Inferior parietal cortex (tissue), 1 donor: ENCODE results near the gene FZD10.

Source experiments
- DNase-seq: peaks from one replicate; pipeline ENCODE4 v3.0.0-alpha.2; 2016; ENCODE audit errors: extremely low spot score

The FZD10 gene

DNA sequence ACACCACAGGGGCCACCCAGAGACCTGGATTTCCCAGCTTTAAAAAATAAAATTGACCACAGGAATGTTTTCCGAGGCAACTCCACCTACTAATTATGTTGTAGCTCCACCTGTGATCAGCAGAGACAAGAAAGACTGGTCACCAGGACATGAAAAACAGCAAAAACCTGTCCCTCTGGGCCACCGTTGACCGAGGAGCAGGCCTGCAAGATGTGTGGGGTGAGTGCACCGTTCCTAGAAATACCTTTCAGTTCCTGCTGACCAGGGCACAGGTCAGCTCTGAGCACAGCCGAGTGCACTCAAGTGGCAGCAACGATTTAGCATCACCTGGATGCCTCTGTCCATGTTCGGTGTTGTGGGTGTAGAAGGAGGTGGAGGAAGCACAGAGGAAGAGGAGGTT lies 16.9 kb downstream of the FZD10 start:
- DNase-seq, result no peak

DNA sequence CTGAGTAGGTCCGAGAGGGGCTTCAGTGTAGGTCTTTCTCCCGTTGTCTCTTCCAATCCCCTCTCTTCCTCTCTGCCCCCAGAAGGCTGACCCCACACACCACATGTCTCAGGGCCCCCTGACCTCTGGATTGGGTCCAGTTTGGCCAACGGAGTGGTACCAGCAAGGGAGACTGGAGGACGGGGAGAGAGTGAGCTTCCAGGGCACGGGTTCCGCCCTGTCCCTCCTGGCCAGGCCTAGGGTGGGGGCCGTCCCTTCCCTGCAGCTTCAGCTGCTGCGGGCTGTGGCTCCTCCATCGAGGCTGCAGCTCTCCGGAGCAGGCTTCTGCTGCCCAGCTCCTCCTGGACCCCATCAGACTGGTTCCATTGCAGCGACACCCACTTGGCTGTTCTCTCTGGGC lies 17.4 kb downstream of the FZD10 start:
- no peak for DNase-seq

DNA sequence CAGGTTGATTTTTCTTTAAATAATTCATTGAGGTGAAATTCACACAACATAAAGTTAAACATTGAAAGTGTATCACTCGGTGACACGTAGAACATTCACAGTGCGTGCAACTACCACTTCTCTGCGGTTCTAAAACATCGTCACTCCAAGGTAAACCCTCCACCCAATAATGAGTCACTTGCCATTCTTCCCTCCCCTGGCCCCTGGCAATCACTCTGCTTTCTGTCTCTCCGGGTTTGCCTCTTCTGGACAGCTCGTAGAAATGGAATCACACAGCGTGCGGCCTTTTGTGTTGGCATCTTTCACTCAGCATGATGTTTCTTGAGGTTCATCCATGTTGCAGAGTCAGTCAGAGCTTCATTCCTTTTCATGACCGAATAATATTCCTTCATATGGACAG lies 18.9 kb downstream of the FZD10 start:
- DNase-seq, result no peak

DNA sequence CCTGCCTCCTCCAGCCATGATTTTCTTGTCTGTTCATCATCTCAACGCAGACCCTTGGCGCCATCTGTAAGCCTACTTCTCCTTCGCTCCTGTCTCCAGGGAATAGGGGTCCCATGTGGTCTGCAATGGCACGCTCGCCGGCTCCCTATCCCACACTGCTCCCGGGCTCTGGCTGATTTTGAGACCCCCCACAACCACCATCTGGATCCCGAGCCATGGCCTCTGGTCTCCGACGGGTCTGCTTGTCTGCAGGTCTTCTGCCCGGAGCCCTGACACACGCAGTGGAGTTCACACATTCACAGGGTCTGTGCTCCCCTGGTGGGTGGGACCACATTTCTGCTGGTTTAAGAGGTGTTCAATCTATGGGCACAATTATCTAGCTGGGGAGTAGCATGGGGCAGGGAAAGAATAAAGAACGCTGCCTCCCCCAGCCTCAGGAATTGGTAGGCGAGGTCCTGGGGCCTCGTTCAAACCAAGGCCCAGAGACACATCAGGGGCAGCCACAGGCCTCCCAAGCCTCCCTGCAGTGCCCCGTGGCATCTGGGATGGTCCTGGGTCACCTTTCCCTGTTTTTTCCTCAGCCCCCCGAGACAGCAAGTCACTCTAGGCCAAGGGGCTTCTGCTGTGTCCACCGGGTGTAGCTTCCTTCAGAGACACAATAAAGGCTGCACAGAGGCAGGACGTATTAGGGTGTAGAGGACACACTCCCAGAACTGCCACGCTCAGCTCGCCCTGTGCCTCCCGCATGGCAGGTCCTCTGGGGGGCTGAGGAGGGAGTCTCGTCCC lies 21.5 kb downstream of the FZD10 start:
- DNase-seq, result no peak

DNA sequence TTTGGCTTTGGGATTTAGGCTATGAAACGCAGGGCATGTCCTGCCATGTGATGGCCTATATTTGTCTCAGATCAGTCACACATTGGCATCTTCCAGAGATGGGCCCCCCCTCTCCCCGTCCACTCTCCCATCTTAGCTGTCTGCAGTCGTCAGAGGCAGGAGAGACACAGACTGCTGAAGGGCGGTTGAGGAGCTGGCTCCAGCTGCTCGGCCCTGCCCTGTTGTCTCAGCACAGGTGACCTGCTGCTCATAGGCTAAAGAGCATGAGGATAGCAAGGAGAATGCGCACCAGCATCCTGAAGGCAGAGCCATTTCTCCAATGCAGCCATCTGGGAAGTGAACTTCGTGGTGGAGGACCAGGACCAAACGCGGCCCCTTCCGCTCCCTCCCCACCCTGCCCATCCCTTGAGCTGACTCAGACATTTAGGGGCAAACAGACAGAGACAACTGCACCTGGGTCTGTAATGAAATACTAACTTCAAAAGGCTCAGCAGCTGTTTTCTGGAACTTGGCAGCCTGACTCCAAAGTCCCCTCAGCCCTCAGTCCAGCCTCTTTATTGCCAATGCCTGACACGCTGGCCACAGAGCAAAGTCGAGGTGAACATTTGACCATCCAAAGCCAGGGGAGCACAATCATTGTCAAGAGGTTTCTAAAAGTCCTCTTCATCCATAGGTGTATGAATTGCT lies 22.3 kb downstream of the FZD10 start:
- no peak for DNase-seq

DNA sequence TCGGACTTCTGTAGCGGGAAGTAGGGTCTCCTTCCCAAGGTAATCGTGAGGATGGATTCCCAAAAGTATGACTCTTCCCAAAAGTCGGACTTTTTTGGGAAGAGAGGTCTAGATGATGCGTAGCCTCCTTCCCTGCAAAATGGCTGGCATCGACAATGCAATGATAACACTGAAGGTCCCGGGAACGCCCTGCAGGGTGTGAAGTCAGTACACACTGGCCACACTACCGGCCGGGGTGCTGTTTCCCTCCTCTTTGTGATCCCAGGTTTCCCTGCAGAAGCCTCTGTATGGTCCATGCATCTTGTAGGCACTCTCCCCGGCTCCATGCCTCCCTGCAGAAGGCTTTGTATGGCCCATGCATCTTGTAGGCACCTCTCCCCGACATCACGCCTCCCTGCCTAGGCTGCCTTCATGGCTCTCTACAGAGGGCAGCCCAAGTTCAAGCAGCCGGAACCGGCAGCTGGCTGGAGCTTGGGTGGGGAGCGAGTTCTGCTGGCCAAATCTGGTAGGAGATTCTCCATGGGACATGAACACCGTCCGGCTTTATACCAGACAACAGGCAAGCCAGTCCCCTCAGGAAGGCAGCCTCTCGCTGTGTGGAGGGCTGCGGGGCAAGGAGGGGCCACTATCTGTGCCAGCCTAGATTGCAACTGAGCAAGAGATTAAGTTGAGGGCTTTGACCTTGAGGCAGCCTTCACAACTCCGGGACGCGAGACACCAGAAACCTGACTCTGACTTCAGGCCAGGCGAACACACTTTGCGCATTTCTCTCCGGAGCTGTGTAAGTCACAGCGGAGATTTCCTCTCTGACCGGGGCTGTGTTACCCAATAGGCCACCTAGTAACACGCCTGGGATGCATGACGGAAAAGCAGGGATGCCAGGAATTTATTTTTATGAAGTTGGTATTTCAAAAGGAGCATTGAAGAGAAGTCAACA lies 23.5 kb downstream of the FZD10 start:
- no peak for DNase-seq

DNA sequence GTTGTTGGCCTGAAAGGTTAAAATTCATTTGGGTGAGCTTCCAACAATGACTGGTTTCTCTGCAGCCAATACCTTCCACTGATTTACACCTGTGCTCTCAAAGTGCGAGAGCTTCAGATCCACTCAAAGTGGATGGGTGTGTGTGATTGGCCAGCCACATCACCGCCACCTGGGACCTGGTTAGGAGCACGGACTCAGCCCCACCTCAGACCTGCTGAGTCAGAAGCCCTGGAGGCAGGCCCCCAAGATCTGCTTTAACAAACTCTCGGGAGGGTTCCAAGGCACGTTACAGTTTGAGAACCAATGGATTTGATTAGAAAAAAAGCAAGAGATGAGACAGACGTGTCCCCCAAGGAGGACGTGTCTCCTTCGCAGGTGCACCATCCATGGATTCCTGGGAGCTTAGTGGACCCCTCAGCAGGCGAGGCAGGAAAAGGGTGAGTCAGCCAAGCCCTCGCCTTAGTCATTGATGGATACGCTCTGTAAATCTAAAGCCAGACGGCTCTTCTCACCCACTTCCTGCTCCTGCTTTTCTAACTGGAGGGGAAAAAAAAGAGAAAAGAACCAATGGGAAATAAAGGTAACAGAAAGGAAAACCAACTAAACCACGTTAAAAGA lies 24.5 kb downstream of the FZD10 start:
- DNase-seq, result no peak

DNA sequence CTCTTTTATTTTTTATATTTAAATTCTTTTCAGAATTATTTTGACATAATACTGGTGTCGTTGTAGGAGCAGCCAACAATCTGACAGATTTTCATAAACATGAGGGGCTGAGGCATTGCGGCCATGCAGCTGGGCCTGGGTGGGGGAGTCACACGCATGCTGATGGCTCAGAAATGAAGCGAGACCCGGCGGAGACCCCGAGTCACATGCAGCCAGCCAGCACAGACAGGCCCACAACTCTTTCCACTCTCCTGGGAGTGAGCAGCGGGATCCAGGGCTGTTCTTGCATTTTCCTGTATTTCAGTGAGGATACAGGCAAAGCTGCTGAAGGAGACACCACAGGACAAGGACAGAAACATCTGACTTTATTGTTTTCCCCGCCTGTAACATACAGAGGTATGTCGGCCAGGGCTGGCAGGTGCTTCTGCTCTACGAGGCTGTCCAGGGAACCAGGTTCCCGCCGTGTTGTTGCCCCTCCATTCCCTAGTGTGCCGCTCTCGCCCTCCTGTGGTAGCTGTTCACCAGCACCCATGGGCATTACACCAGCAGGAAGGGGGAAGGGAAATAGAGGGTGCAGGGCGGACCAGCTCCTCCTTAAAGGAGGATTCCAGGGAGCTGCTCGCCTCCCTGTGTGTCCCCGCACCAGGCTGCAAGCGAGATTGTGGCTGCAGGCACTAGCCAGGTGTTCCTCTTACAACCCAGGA lies 30.5 kb downstream of the FZD10 start:
- DNase-seq, result no peak

DNA sequence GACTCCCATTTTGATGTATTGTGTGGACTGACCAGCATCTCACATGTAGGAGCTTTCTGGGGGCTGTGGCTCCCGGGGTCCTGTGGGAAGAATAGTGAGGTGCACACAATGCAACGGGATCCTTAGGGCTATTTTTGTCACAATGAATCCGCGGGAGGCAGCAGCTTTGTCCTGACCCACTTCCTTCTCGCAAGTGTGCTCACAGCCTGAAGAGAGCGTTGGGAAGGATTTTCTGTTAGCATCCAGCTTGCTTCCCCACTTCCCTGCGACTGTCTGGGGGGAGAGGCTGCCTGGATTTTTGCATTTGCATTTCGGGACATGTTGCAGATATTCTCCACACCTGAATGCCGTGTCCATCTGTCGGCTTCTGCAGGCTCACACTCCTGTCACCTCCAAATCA lies 31.9 kb downstream of the FZD10 start:
- no peak for DNase-seq

DNA sequence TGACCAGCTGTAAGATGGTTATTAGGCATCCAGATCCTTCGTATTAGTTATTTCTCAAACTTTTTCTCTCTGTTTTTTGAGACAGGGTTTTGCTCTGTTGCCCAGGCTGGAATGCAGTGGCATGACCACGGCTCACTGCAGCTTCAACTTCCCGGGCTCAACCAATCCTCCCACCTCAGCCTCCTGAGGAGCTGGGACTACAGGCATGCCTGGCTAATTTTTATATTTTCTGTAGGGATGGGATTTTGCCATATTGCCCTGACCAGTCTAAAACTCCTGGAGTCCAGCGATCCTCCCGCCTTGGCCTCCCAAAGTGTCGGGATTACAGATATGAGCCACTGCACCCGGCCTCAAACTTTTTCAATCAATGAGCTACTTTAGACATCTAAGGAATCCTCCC lies 33.1 kb downstream of the FZD10 start:
- no peak for DNase-seq

DNA sequence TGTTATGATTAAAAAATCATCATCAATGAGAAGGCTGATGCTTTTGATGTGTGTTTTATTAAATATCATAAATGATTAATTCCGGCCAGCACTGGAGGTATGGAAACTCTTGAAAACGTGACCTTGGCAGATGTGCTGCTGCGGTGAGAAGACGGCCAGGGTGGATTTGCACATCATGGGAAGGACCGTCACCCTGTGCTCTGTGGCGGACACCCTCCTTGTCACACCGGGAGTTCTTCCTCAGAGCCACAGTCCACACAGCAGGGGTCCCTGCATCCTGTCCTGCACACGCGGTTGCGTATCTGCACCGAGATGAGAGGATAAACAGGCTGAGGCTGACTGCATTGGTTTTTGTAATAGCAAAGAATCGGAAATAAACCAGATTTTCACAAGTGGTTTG lies 33.5 kb downstream of the FZD10 start:
- DNase-seq, result no peak

DNA sequence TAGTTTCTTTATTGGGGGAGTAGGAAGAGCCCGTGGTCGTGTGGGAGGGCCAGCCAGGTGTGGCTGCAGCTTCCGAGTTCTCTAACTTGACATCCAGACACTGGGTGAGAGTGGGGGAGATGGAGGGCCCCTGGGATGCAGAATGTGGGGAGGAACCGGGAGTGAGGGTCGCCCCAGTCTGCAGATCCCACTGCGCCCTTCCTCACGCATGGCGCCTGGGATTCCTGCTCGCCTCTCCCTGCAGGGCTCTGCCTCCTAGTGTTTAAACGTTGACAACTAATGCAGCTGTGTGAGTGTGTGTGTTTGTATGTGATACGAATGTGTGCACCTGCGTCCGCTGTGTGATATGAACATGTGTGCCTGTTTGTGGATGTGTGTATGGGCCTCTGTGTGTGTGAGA lies 34.6 kb downstream of the FZD10 start:
- no peak for DNase-seq

DNA sequence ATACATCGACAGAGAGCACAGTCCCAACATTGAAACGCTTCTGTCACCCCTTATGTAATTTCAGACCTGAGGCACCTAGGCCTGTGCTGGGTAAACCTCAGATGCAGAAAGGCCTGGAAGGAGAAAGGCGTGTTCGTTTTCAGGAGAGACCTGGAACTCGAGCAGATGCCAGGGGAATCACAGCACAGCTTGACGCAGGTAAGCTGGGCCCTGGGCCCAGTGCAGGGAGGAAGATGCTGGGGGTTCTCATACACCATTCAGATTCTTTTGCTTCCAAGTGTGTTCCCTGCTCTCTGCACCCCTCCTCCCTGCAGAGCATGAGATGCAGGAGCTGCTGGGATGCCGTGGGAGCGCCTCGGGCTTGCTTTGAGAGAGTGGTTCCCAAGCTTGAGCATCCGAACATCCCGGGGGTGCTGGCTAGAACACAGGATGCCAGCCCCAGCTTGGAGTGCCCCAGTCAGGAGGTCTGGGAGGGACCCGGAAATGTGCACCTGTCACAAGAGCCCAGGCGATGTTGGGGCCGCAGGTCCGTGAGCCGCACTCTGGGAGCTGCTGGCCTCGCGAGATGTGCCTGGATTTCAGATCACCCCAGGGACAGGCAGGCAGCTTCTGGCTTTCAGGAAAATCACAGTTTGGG lies 35.9 kb downstream of the FZD10 start:
- no peak for DNase-seq

DNA sequence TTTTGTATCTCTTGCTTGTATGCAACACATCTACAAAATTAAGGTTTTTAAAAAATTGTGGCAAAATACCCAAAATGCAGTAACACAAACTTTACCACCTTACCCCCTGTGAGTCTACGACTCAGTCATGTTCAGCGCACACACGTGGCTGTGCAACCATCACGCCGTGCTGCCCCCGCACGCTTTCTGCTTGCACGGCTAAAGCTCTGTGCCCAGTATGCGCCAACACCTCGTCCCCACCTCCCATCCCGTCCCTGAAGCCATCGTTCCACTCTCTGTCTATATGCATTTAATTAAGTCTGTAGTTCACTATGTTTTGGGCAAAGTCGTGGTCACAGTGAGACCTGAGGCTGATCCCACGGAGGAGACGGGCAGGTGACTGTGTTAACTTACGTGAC lies 36.4 kb downstream of the FZD10 start:
- no peak for DNase-seq

DNA sequence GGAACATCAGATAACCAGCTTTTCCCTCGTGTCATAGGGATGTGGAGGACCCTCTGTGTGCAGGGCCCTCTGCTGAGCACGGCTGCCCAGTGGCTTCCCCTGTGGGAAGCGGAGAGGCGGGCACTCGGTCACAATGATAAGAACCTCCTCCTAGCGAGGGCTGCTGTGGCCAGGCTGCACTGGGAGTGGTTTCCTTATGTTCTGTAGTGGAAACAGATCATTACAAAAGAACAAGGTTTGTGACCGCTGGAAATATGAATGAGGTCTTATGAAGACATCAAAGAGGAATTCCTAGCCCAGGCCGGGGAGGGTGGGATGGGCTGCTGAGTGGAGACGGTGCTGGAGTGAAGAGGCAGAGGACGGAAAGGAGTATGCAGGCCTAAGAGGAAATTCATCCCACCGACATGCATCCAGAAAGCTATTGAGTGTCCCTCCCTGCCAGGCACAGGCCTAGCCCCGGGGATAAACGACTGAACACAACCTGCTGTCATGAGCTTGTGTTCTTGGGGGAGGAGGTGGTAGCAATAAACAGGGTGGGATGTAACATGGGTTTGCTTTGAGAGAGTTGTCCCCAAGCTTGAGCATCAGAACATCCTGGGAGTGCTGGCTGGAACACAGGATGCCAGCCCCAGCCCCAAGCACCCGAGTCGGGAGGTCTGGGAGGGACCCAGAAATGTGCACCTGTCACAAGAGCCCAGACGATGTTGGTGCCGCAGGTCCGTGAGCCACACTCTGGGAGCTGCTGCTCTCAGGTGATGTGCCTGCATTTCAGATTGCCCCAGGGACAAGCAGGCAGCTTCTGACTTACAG lies 37.5 kb downstream of the FZD10 start:
- DNase-seq, result no peak

DNA sequence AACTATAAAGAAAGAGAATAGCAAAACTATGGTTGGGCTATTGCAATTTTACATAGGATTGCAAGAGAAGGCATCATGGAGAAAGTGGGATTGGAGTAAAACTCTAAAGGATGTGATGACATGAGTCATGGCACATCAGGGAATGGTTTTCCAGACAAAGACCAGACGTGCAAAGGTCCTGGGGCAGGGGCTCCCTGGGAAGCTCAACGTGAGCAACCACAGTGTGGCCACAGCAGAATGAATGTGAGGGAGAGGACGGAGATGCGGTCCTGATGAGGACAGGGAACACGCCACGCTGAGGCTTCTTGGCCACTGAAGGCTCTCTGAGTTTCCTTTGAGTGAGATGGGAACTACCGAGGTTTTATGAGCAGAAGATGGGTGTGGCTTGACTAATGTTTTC lies 38.2 kb downstream of the FZD10 start:
- DNase-seq, result no peak

DNA sequence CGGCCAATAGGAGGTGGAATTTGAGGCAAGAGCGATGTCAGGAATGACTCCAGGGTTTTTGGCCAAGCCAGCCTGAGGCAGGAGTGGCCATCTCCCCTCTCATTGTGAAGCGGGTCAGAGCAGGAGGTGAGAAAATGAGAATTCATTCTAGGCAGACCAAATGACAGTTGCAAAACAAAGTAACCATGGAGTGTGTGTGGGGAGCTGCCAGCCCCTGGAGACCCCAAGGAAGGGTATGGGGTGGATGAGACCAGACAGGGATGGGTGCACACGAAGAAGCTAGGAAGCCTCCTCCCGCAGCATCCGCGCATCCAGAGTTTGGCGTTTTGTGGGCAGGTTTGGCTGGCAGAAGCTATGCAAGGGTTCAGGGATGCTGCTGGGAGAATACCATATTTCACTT lies 38.8 kb downstream of the FZD10 start:
- DNase-seq, result no peak

DNA sequence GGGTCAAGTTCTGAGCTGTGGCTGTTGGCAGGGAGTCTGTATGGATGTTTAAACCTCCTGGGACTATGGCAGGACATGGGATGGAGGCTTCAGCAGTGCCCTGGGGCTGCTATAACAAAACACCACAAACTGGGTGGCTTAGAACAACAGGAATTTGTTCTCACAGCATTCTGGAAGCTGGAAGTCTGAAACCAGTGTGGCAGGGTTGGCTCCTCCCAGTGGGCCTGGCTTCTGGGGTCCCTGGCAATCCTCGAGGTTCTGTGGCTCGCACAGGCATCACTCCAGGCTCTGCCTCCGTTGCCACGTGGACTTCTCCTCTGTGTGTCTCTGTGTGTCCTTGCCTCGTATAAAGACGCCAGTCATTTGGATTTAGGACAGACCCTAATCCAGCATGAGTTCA lies 39.9 kb downstream of the FZD10 start:
- no peak for DNase-seq

DNA sequence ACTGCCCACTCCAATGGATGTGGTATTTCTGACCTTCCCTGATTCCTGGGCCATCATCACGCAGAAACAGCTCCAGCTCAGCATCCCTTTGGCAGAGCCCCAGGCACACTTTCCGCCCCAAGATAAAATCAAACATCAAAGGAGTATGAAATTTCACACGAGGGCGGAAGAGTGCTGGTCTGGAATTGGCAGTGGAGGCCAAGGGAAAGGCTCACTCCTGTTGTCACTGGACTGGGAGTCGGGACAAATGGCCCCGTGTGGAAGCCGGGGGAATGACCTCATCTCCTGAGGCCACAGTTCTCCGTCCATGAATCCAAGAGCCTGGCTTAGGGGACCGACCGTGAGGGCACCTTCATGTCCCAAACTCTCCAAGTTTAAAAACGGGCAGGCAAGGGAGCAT lies 40.9 kb downstream of the FZD10 start:
- DNase-seq, result no peak

DNA sequence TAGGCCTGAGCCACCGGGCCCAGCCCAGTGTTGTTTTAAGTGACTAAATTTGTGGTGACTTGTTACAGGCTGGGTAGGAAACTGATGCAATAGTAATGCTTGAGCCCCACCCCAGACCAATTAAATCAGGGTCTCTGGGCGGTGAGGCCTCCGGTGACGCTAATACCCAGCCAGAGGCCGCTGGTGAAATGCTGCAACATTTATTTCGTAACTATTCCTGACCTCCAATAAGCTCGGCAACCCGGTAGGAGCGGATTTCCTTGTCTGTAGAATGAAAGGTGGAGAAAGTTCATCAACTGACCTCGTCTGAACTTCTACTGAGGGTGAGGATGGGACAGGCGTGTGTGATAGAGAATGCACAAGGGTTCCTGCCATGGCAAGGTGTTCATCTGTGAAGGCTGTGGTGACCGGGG lies 42.3 kb downstream of the FZD10 start:
- no peak for DNase-seq
